Activated CD4-positive, alpha-beta T cell treated with anti-CD3 and anti-CD28 coated beads, Interleukin-2, amount 50 U/mL, for 24 hours (primary cell): ENCODE data around the gene PIP5K1C.

Experiments used
- DNase-seq, 2 donors: peaks; one replicate each; pipeline ENCODE4 v3.0.0-alpha.2; 2020; ENCODE audit warnings: low read depth in 1 of 2, low spot score in 1 of 2

Gene PIP5K1C

DNA sequence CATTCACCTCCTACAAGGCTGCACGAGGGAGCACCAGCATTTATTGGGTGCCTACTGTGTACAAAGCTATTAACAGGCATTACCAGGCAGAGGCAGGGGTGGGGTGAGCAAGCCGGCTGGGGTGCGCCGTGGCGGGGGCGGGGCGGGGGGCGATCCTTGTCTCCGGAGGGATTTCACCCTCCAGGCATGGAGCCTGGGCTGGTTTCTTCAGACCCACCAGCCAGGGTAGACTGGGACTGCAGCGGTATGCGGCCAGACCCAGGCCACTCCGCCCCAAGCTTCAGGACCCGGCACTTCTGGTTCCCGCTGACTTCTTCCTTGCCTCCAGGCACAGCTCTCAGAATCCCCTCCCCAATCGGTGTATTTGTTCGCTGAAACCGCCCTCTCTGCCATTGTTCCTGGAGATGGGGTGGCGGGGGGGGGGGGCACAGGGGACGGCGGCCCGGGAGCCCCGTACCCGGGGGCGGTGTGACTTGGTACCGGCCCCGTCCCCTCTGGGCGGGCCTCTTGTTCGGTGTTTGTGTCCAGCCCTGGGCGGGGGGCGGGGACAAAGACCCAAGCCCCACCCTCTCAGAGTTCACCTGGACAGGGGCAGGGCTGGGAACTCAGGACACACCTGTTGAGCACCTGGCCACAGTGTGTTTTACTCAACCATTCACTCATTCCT lies 22.3 kb upstream of the PIP5K1C start:
- DNase-seq = no peak

DNA sequence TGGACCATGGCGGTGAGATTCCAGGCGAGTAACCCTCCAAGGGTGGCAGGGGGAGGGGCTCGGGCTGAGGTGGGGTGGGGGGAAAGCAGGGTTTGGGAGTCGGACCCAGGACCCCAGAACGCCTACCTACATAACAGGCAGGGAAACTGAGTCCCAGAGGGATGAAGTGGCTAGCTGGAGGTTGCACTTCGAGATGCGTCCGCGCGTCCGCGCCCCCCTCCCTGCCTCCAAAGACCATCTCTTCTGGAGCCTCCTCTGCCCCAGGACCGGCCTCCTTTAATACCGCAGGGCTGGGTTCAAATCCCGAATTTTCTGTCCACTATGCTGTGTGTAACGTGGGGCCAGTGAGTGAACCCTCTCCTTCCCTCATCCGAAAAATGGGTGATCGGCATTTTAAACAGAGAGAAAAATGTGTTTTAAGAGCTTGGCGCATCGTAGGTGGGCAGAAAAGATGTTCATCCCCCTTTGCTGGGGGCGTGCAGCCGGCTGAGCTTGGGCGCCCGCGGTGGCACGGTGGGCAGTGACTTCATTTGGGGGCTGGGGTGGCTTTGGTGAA lies 21.7 kb upstream of the PIP5K1C start:
- no peak for DNase-seq

DNA sequence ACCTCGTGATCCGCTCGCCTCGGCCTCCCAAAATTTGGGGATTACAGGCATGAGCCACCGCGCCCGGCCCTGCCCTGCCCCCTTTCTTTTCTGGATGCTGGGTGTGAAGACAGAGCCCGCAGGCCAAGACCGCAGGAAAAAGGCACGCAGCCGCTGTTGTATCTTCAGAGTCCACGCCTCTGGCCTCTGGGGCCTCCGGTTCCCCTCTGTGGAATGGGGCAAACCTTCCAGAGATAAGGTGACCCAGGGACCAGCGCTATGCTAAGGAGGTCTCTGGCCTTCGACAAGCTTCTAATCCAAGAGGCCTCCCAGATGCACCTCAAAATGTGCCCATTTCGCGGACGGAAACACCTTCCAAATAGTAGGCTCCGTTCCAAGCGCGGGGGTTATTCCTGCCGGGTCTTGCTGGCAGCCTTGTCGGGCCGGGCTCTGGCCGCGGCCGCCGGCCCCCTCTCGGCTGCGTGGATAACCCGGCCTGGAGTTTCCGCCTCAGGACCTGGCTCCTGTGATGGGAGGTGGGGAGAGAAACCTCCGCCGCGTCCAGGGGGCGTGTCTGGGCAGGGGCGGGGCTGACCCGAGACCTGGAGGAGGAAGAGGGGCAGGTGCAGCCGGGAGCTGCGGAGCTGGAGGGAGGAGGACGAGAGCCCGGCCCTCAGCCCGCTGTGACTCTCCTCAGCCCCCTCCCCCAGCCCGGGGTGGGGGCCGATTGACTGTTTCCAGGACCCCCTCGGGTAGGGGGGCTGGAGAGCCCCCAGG lies 21.0 kb upstream of the PIP5K1C start:
- peak; percentile 78 to 81 for DNase-seq

DNA sequence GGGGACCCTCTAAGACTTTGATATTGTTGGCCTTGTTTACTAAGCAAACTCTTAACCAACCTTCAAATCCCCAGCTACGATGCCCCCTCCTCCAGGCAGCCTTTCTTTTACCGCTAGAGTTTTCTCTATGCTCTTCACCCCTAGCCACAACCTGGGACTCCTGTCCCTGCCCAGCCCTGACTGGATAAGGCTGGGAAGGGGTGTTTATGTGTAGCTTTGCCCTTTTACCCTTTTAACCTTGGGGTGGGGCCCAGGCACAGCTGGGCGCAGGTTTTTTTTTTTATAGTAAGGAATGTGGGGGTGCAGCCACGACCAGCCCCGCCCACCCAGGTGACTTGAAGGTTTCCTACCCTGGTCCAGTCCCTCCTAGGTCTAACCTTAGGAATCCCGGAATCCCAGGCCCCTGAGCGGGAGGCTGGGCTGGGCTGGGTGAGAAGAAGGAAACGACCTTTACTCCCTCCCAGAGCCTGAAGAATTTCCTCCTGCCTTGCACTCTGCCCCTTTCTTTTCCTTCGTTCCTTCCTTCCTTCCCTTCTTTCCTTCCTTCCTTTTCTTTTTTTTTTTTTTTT lies 20.2 kb upstream of the PIP5K1C start:
- DNase-seq = no peak

DNA sequence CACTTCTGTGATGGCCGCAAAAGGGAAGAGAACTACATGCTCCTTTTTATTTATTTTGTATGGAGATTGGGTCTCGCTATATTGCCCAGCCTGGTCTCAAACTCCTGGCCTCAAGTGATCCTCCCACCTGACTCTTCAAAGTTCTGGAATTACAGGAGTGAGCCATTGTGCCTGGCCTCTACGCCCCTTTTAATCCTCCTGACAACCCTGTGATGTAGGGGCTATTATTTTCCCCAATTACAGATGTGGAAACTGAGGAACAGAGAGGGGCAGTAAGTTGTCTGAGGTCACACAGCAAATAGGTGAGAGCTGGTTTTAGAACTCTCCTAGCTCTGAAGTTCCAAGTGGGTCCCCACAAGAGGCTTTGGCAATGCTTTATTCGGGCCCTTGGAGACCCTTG lies 19.6 kb upstream of the PIP5K1C start:
- no peak for DNase-seq

DNA sequence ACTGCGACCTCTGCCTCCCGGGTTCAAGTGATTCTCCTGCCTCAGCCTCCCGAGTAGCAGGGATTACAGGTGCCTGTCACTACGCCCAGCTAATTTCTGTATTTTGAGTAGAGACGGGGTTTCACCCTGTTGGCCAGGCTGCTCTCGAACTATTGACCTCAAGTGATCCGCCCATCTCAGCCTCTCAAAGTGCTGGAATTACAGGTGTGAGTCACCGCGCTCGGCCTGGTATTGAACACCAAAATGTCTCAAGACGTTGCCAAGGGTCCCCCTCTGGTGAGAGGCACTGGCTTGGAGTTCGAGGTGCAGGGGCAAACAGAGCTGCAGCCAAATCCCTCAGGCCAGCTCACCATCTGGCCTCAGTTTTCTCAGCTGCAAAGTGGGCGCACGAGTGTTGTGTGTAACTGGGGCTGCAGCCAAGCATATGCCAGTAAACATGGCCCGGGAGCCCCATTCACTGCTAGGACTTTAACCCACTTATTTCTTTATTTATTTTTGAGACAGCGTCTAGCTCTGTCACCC lies 15.9 kb upstream of the PIP5K1C start:
- DNase-seq = no peak

DNA sequence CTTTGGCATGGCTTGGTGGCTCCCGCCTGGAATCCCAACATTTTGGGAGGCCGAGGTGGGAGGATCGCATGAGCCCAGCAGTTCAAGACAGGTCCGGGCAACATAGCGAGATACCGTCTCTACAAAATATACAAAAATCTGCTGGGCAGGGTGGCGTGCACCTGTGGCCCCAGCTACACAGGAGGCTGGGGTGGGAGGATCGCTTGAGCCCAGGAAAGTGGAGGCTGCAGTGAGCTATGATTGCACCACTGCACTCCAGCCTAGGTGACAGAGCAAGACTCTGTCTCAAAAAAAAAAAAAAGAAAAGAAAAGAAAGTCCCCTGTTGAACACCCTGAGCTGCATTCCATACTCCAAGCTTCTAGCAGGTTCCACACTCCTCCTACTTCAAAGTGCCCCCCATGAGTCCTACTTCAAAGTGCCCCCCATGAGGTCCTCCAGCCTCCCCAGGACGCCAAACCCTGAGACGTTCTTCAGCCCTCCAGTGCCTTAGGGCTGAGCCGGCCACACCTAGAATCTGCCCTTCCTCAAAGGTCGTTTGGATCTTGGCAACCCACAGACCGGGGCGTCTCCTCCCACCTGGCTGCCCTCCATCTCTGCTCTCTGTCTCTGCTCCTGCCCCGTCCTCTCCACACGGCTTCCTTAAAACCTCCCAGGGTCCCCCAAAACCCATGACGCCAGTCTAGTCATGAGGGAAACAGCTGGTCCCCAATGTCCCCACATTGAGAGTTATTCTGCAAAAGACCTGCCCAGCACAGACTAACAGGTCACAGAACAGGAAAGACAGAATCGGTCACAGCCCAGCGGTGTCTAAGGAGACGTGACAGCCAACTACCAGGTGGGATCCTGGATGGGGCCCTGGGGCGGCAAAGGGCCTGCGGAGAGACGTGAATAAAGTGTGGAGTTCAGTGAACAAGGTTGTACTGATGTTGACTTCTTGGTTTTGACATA lies 12.7 kb upstream of the PIP5K1C start:
- no peak for DNase-seq

DNA sequence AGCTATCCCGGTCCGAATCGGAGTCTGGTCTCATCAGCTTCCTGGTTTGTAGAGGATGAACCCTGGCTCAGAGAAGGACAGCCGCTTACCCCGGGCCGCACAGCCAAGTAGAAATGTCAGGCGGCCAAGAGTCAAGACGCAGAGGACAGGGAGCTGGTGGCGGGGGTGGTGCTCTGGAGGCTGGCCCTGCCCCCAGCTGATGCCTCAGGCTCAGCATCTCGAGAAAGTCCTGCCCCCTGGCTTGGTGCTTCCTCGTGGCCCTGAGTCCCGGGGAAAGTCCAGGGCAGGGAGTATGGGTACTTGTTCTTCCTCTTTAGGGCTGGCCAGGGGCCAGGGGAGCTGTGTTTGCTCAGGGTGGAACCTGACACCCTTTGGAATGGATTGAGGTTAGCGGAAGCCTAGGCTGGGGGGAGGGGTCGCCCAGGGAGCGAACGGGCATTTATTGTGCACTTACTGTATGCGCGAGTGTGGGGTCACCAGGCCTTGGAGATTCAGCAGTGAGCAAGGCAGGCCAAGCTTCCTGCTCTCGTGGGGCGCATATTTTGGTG lies 10.1 kb upstream of the PIP5K1C start:
- no peak for DNase-seq

DNA sequence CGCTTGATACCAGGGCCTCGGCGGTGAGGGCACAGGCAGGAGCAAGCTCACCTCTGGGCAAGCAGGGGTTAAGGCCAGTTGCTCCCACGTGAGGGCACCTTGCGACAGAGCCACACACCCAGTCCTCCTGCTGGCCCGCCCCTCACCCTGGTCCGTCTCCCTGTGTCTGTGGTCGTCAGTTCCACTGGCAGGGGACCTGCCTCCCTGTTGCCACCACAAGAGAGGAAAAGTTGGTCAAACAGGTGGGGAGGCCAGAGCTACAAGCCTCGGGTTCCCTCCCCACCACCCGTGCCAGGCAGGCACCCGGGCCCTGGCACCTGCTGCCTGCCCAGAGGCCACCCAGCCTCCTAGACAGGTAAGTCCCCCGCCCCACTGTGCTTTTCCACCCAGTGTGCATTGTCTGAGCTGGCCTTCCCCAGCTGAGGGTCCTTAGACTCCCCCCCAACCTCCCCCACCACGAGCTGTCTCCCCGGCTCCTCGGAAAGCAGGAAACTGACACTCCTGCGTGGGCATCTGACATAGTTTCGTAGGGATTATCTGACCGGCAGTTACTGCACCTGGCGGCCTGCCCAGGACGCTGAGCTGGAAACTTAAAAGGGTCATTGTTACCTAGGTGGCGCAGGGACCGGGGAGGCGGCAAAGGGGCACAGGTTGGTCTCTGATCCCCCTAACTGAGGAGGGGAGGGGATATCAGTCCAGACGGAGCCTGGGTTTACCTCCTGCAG lies 8.1 kb upstream of the PIP5K1C start, which contains the start of gene TJP3:
TJP3 (plus strand) TSS at position 178 of the 725 bp plus-strand sequence. CDS start 20,049 bp downstream, outside the sequence.
- DNase-seq = no peak

DNA sequence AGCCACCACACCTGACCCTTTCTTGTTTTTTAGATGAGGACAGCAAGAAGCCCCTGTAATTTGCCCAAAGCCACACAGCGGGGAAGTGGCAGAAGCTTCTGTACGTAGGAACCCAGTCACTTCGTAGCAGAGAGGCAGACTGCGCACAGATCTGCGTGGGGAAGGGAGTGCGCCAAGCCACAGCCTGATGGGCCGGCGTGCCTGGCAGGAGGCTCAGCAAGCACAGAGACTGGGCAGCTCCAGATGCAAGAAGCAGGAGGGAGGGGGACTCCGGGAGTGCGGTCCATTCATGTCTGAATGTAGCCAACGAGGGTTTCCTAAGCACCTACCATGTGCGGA lies 7.6 kb upstream of the PIP5K1C start:
- no peak for DNase-seq

DNA sequence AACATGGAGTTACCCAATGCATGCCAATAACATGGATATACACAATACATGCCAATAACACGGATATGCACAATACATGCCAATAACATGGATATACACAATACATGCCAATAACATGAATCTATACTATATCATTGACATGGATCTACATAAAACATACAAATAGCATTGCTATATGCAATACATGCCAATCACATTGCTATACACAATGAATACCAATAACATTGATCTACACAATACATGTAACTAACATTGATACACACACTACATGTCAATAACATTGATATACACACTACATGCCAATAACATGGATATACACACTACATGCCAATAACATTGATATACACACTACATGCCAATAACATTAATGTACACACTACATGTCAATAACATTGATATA lies 932 bp upstream of the PIP5K1C start:
- DNase-seq = no peak

DNA sequence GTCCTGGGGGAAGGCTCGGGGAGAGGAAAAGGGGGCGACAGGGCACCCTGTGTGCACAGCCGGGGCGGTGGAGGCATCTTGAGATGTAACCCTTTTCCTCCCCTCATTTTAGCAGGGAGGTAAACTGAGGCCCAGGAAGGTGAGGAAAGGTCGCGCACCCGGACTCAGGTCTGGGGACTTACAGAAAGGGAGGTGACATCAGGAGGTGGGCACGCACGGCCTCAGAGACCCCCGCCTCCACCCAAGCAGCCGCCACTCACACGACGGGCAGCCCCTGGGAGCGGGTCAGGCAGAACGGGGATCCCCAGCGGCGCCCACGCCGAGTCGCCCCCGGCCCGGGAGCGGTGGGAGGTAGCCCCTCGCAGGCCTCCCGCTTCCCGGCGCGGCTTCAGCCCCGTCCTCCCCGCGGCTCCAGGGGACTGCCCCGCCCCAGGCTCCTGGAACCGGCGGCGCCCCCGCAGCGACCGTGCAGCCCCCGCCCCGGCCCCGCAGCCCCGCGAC lies 477 bp downstream of the PIP5K1C start:
- no peak for DNase-seq

DNA sequence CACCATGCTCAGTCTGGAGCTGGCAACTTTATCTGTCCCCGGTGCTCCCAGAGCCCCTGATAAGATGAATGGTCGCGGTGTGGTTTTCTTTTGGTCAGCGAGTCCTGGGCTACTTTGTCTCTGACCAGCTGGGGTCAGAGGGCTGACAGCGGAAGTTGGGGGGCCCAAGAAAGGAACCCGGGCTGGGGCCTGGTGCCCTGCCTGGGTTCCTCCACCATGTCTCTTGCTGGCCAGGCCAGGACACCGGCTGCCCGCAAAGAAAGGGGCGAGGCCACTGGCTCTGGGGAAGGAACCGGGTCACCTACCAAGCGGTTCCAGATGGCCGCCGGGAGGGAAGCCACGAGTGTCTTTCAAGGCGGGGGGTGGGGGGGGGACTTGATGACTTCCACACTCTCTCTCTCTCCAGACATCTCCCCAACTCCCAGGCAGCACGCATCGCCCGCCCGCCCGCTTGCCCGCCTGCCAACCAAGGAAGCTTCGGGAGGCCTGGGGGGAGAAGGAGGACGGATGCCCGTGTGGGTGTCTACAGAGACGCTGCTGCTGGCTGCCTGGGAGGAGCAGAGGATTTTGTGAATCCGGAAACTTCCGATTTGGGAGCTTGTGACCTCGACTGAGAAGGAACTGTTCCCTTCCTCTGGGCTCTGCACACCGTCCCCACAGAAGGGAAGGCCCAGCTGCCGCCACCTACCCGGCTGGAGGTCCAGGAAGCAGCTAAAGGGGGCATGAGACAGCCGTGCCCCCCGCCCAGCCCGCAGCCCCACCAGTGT lies 1.1 kb downstream of the PIP5K1C start:
- DNase-seq = no peak

DNA sequence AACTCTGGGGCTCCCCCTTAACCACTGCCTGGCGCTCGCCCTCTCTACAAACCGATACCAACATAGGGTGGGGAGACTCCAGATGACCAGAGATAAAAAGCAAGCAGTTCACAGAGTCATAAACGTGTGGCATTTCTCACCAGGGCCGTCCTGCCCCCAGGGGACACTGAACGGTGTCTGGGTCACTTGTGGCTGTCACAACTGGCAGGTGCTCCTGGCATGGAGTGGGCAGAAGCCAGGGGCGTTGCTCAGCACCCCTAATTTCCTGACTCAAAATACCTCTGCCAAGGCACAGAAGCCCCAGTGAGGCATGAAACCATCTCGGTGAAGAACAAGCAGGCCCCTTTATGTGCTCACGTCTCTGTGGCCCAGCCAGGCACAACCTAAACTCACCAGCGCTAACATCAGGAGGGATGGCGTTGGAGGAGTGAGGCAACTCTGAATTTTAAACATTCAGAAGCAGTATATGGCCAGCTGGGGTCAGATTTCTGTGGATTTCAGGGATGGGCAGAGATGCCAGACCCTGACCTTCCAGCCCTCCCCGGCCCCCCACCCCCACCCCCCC lies 1.8 kb downstream of the PIP5K1C start:
- no peak for DNase-seq

DNA sequence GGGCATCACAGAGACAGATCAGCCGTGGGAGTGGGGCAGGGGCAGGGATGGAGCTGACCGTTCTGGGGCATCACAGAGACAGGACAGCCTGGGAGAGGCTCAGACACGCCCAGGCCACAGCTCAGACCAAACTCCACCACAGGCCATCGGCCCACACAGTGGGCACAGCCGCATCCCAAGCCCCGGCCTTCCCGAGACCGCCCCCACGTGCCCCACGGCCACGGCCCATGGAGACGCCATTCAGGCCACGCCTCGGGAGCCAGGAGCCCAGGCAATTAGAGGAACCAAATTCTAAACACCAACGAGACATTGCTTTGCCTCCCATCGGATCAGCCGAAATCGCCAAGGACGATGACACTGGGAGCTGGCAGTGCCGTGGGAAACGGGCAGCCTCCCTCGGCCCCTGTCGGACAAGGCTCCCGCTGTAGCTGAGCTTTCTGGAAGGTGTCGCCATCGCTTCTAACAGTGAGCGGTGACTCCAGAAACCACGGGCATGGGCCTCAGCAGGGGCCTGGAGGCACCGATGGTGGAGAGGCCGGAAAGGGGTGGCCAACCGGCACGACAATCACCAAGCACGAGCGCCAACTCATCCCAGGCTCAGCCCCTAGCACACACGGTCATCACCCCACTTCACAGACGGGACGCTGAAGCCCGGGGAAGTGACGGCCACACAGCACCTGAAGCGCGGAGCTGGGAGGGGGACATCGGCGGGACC lies 2.4 kb downstream of the PIP5K1C start:
- no peak for DNase-seq

DNA sequence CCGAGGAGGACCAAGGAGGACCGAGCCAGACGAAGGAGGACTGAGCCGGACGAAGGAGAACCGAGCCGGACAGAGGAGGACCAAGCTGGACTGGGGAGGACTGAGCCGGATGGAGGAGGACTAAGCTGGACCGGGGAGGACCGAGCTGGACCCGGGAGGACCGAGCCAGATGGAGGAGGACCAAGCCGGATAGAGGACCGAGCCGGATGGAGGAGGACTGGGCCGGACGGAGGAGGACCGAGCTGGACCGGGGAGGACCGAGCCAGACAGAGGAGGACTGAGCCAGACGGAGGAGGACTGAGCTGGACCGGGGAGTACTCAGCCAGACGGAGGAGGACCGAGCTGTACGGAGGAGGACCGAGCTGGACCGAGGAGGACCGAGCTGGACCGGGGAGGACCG lies 3.2 kb downstream of the PIP5K1C start:
- no peak for DNase-seq

DNA sequence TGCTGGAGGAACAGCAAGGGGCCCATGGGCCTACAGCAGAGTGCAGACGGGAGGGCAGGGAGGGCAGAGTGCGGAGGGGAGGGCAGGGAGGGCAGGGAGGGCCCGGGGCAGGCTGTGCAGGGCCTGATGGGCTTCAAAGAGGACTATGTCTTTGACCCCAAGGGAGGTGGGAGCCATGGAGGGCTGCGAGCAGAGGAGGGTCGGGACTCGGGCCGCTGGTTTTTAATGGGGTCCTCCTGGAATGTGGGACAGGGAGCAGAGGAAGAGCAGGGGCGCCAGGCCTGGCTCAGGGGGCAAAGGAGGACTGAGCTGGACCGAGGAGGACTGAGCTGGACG lies 3.6 kb downstream of the PIP5K1C start:
- no peak for DNase-seq

DNA sequence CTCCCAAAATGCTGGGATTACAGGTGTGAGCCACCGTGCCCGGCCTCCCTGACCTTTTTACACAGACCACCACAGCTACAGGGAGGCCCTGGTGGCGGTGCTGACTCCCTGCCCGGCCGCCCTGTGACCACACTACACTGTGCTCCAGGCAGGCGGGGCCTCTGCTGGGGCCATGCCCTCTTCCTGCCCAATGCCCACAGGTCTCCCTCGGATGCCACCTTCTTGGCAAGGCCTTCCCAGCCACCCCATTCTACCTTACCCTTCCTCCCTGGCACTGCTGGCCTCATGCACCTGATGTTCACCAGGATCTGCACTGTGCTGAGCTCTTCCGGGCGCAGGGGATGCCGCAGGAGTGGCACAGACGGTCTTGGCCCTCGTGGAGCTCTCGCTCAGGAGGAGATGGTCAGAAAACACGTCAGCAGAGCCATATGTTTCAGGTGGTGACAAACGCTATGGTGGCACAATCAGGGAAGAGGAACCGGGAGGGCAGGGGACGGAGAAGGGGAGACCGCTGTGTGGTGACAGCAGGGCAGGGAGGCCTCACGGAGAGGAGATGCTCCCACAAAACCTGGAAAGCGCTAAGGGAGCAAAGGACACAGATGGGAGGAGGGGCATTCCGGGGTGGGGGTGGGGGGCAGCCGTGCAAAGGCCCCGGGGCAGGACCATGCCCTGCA lies 4.1 kb downstream of the PIP5K1C start:
- DNase-seq = no peak
